K562 treated with DMSO at 1 percent for 48 hours (cell line): ENCODE measurements around the gene ZBTB6. TPM values are rescaled to one million over a fixed set of nuclear protein-coding genes. Genes with fewer than 3 reads are reported as not detected.

Source experiments
- total RNA-seq: library from RNA; unstranded; fragments of 300-600 nt; gene quantifications from 2 replicates; pipeline ENCODE4 v1.2.3, GENCODE V29; 2022; ENCODE audit warnings: low replicate concordance; ENCODE audit errors: extremely low read depth

The ZBTB6 gene
- total RNA-seq, result not detected in 2 replicates

GRCh38 chr9:122912964-122913673, at the start of gene ZBTB6:
Gene ZBTB6, minus strand, starts transcription at chr9:122913323. Its CDS starts 1,251 bp downstream, at chr9:122912072.

GRCh38 chr9:122940749-122941581, 27.8 kb upstream of the ZBTB6 start, which contains the start of gene RABGAP1:
Gene RABGAP1, plus strand, starts transcription at chr9:122941020. Its CDS starts 16,040 bp downstream, at chr9:122957060.

GRCh38 chr9:122931226-122932121, 18.4 kb upstream of the ZBTB6 start, which contains the start of gene ZBTB26:
Gene ZBTB26, minus strand, starts transcription at chr9:122931512. Its CDS starts 11,578 bp downstream, at chr9:122919934.

GRCh38 chr9:122904823-122905710, 8.1 kb downstream of the ZBTB6 start, which contains the start of gene RC3H2:
Gene RC3H2, minus strand, starts transcription at chr9:122905359. Its CDS starts 7,850 bp downstream, at chr9:122897509.

Other genes with a start within 250 kb of the ZBTB6 start
- gene OR1L3, start 238.2 kb downstream of the ZBTB6 start, total RNA-seq, result not detected in 2 replicates
- not detected in 2 replicates for gene OR1L4, start 189.3 kb downstream of the ZBTB6 start, total RNA-seq
- gene OR1L6, start 171.0 kb downstream of the ZBTB6 start, total RNA-seq, result not detected in 2 replicates
- gene OR5C1, start 124.4 kb downstream of the ZBTB6 start, total RNA-seq, result not detected in 2 replicates
- gene OR1K1, start 113.2 kb downstream of the ZBTB6 start, total RNA-seq, result not detected in 2 replicates
- not detected in 2 replicates for gene PDCL, start 84.7 kb downstream of the ZBTB6 start, total RNA-seq
- not detected in 2 replicates for gene RC3H2, start 8.0 kb downstream of the ZBTB6 start, total RNA-seq
- gene ZBTB26, start 18.2 kb upstream of the ZBTB6 start, total RNA-seq, result not detected in 2 replicates
- gene RABGAP1, start 27.7 kb upstream of the ZBTB6 start, total RNA-seq, result not detected in 2 replicates
- gene GPR21, start 120.3 kb upstream of the ZBTB6 start, total RNA-seq, result not detected in 2 replicates